HCT116 (cell line): Measurements from ENCODE around the gene SETD5. TPM values are rescaled to one million over a fixed set of nuclear protein-coding genes. Genes with fewer than 3 reads are reported as not detected.

Experiments
- ATAC-seq: fragments of 200-7000 bp; cut with Tn5 transposase; 2 replicates; pipeline ENCODE4 v1.9.1; 2020; ENCODE audit warnings: mild to moderate bottlenecking, moderate library complexity
- BruUV-seq: library from RNA; stranded (reverse); fragments of 400-500 nt; replicated peaks from 2 replicates; lab custom pipeline; 2021; lab: Mats Ljungman, UMichigan
- CTCF ChIA-PET: fragments of 300-600 bp; sonication (Branson Sonifier 250); formaldehyde crosslinking; loops from one replicate; lab custom pipeline; 2021; ENCODE audit warnings: antibody characterized with exemption; lab: Charles Lee
- POLR2A ChIA-PET: fragments of 300-600, 350-600 bp; sonication (Branson Sonifier 250); formaldehyde crosslinking; loops from one replicate; lab custom pipeline; 2021; ENCODE audit warnings: antibody characterized with exemption; lab: Charles Lee
- RAD21 ChIA-PET, 2 experiments: fragments of 300-600 bp; sonication (Branson Sonifier 250); formaldehyde crosslinking; loops; one replicate each; lab custom pipeline; 2023; ENCODE audit warnings: low total read pairs in 2 of 2; ENCODE audit not compliant: uncharacterized antibody in 2 of 2, unreplicated experiment in 2 of 2, low non-redundant PET in 1 of 2; lab: Charles Lee
- DNase-seq: peaks from one replicate; pipeline ENCODE4 v3.0.0-alpha.2; 2010; ENCODE audit warnings: low read depth, low spot score
- H2AFZ ChIP-seq: fragments of 200-600 bp; shearing (Covaris generic), sonication (generic); 2 replicates; pipeline ENCODE4 v1.6.1; 2017; ENCODE audit warnings: low read depth, mixed run types, mixed read lengths, antibody characterized with exemption, low read length; ENCODE audit not compliant: poor library complexity, severe bottlenecking
- H3K27ac ChIP-seq: 2 replicates; pipeline ENCODE4 v1.5.1; 2012; ENCODE audit warnings: low read depth, low read length
- H3K27me3 ChIP-seq: fragments of 200-600 bp; sonication (generic); 2 replicates; pipeline ENCODE4 v1.6.1; 2016; ENCODE audit warnings: mixed run types, low read length, mixed read lengths; ENCODE audit not compliant: insufficient read depth
- H3K36me3 ChIP-seq, 2 experiments: fragments of 200-500 bp in 1 of 2; fragments of 200-600 bp in 1 of 2; sonication (Bioruptor generic) in 1 of 2; sonication (generic) in 1 of 2; 2 replicates each; pipeline versions ENCODE4 v1.5.1 to v1.6.1; 2014 to 2016; ENCODE audit warnings: low read length in 2 of 2, inconsistent platforms in 1 of 2, mixed read lengths in 1 of 2, mixed run types in 1 of 2; ENCODE audit not compliant: insufficient read depth in 2 of 2, control insufficient read depth in 1 of 2
- H3K4me1 ChIP-seq, 2 experiments: fragments of 200-600 bp in 1 of 2; sonication (generic) in 1 of 2; 2 replicates each; pipeline versions ENCODE4 v1.5.1 to v1.6.1; 2012 to 2017; ENCODE audit warnings: low read length in 2 of 2, inconsistent platforms in 1 of 2, mild to moderate bottlenecking in 1 of 2, mixed read lengths in 1 of 2, mixed run types in 1 of 2, moderate library complexity in 1 of 2; ENCODE audit not compliant: insufficient read depth in 2 of 2, control insufficient read depth in 1 of 2
- H3K4me2 ChIP-seq: fragments of 200-600 bp; sonication (generic); 2 replicates; pipeline ENCODE4 v1.6.1; 2017; ENCODE audit warnings: mixed run types, low read length, mixed read lengths
- H3K4me3 ChIP-seq, 2 experiments: fragments of 200-600 bp in 1 of 2; sonication (generic) in 1 of 2; replicated peaks in 1 of 2; 2 replicates each; pipeline ENCODE4 v1.5.1; 2011 to 2016; ENCODE audit warnings: low read length in 2 of 2, control low read depth in 1 of 2, low read depth in 1 of 2, mild to moderate bottlenecking in 1 of 2, mixed read lengths in 1 of 2, mixed run types in 1 of 2
- H3K79me2 ChIP-seq: fragments of 200-600 bp; sonication (generic); 2 replicates; pipeline ENCODE4 v1.6.1; 2017; ENCODE audit warnings: mild to moderate bottlenecking, mixed run types, low read length, moderate library complexity, mixed read lengths; ENCODE audit not compliant: insufficient read depth
- H3K9ac ChIP-seq: fragments of 200-600 bp; sonication (generic); 2 replicates; pipeline ENCODE4 v1.6.1; 2016; ENCODE audit warnings: low read length, mixed read lengths
- H3K9me2 ChIP-seq: fragments of 200-600 bp; sonication (generic), shearing (Covaris generic); 2 replicates; pipeline ENCODE4 v1.6.1; 2017; ENCODE audit warnings: mixed run types, mild to moderate bottlenecking, moderate library complexity; ENCODE audit not compliant: insufficient read depth
- H3K9me3 ChIP-seq, 2 experiments: fragments of 200-500 bp in 1 of 2; fragments of 200-600 bp in 1 of 2; sonication (Bioruptor generic) in 1 of 2; sonication (generic) in 1 of 2; 2 replicates each; pipeline ENCODE4 v1.6.1; 2014 to 2017; ENCODE audit warnings: low read length in 2 of 2, mixed read lengths in 2 of 2, inconsistent platforms in 1 of 2, low read depth in 1 of 2, mild to moderate bottlenecking in 1 of 2, mixed run types in 1 of 2, moderate library complexity in 1 of 2; ENCODE audit not compliant: control insufficient read depth in 1 of 2, insufficient read depth in 1 of 2
- H4K20me1 ChIP-seq: fragments of 200-600 bp; sonication (generic), shearing (Covaris generic); 2 replicates; pipeline ENCODE4 v1.6.1; 2017; ENCODE audit warnings: mixed run types, mild to moderate bottlenecking, moderate library complexity; ENCODE audit not compliant: insufficient read depth
- ATF3 ChIP-seq: IDR thresholded peaks from 2 replicates; pipeline ENCODE4 v1.6.1; 2012
- CTCF ChIP-seq, 3 experiments: fragments of 200-600 bp in 1 of 3; sonication (generic) in 1 of 3; IDR thresholded peaks in 2 of 3; conservative IDR thresholded peaks in 1 of 3; 2 replicates each; pipeline ENCODE4 v1.5.1; 2012 to 2017; ENCODE audit warnings: low read depth in 2 of 3, low read length in 2 of 3, antibody characterized with exemption in 1 of 3, borderline replicate concordance in 1 of 3, control low read depth in 1 of 3, mild to moderate bottlenecking in 1 of 3, mixed read lengths in 1 of 3, mixed run types in 1 of 3, moderate library complexity in 1 of 3; ENCODE audit not compliant: insufficient read depth in 1 of 3
- EGR1 ChIP-seq: IDR thresholded peaks from 2 replicates; pipeline ENCODE4 v1.6.1; 2012; ENCODE audit warnings: low read depth
- FOSL1 ChIP-seq: IDR thresholded peaks from 2 replicates; pipeline ENCODE4 v1.6.1; 2012; ENCODE audit warnings: low read depth
- REST ChIP-seq: IDR thresholded peaks from 2 replicates; pipeline ENCODE4 v1.6.1; 2012; ENCODE audit warnings: low read depth
- SIN3A ChIP-seq: IDR thresholded peaks from 2 replicates; pipeline ENCODE4 v1.6.1; 2012; ENCODE audit warnings: low read depth
- SP1 ChIP-seq: IDR thresholded peaks from 2 replicates; pipeline ENCODE4 v1.6.1; 2012; ENCODE audit warnings: low read depth
- YY1 ChIP-seq: IDR thresholded peaks from 2 replicates; pipeline ENCODE4 v1.6.1; 2011; ENCODE audit warnings: low read length, low read depth, moderate library complexity, mild to moderate bottlenecking; ENCODE audit not compliant: insufficient replicate concordance; ENCODE audit errors: extremely low read depth
- intact Hi-C: fragments of 100-400 bp; cut with micrococcal nuclease; formaldehyde crosslinking; loops from 2 replicates; pipeline ENCODE4 v1.10.0; 2022
- total RNA-seq: library from RNA; stranded (reverse); gene quantifications from one replicate; pipeline ENCODE4 v1.2.1, GENCODE V29; 2021; ENCODE audit not compliant: unreplicated experiment

Gene SETD5
- total RNA-seq, 1 experiment from 2014 or later: 141 TPM

- no peaks in the 10 kb centered on the region; a peak in 1 of 4 replicates for H3K36me3 ChIP-seq
- H2AFZ ChIP-seq: no peak overlapping the region
- BruUV-seq: no TSS peak
- ChIA-PET CTCF (interaction anchor here (1.4 kb wide), 1 partner anchor 88 kb away, joined by 3 read pairs; no protein-coding TSS in a partner anchor), POLR2A (interaction anchor here (2.3 kb wide), 1 partner anchor 19 kb away, joined by 8 read pairs; no protein-coding TSS in a partner anchor), RAD21 (no interaction called here)
- H3K4me2 ChIP-seq: no peak overlapping the region
- ATAC-seq: no peak
- H4K20me1 ChIP-seq: peaks cover 52% of the 10 kb centered on the region
- peaks cover 100% of the 10 kb centered on the region for H3K79me2 ChIP-seq
- no peaks in the 10 kb centered on the region for H3K9me3 ChIP-seq
- no peak overlapping the region for H3K4me3 ChIP-seq
- no peak overlapping the region for H3K27ac ChIP-seq
- intact Hi-C loops: no loop called here
- no peak overlapping the region for H3K9ac ChIP-seq
- no peak for DNase-seq
- H3K9me2 ChIP-seq: no peaks in the 10 kb centered on the region
- H3K27me3 ChIP-seq: no peaks in the 10 kb centered on the region
- TF ChIP-seq SIN3A: no peak
- no peak for TF ChIP-seq YY1
- TF ChIP-seq SP1: 0 out of 2 replicates have a peak, but pooled peaks have one; percentile 19
- peak; percentile 23; the same call in 1 of the 2 replicates for TF ChIP-seq FOSL1
- peaks cover 20 to 21% of the 10 kb centered on the region in 2 experiments for H3K4me1 ChIP-seq
Observed at GRCh38 chr3:9415485-9416138, 18.2 kb downstream of the SETD5 start.

- Histone ChIP-seq H3K9me3 (no peaks in the 10 kb centered on the region), H3K27ac (no peak overlapping the region), H3K9ac (no peak overlapping the region), H3K36me3 (no peaks in the 10 kb centered on the region; a peak in 1 of 4 replicates), H3K79me2 (peaks cover 100% of the 10 kb centered on the region), H3K4me3 (no peak overlapping the region), H3K4me2 (no peak overlapping the region), H3K4me1 (peaks cover 27% of the 10 kb centered on the region in 2 experiments), H3K9me2 (no peaks in the 10 kb centered on the region), H3K27me3 (no peaks in the 10 kb centered on the region), H4K20me1 (peaks cover 52% of the 10 kb centered on the region), H2AFZ (no peak overlapping the region)
- BruUV-seq: no TSS peak
- RAD21 ChIA-PET: no interaction called here
- DNase-seq (no peak), ATAC-seq (no peak)
- CTCF ChIA-PET: interaction anchor here (1.4 kb wide), 1 partner anchor 87 kb away, joined by 3 read pairs; no protein-coding TSS in a partner anchor
- POLR2A ChIA-PET: interaction anchor here (0.9 to 2.3 kb wide), 2 partner anchors 12 to 20 kb away, joined by 3 to 8 read pairs; no protein-coding TSS in a partner anchor
- intact Hi-C loops: no loop called here
- TF ChIP-seq REST (no peak), ATF3 (no peak), EGR1 (no peak), FOSL1 (no peak), CTCF (IDR thresholded peaks at IDR 0.05 in 2 of 3, conservative IDR thresholded peaks at IDR 0.05 in 1 of 3; ENCODE audit: borderline replicate concordance in 1 of 3, insufficient read depth in 1 of 3, low read depth in 2 of 3, low read length in 2 of 3) (no peak), SP1 (no peak)
Observed at GRCh38 chr3:9416139-9416780, 18.8 kb downstream of the SETD5 start.
